Upper lobe of left lung (tissue), 6 donors: ENCODE measurements around the gene ROS1. TPM values are rescaled to one million over a fixed set of nuclear protein-coding genes. Genes with fewer than 3 reads are reported as not detected.

ENCODE experiments used
- ATAC-seq, 2 donors: fragments of 200-7000 bp; cut with Tn5 transposase; one replicate each; pipeline ENCODE4 v1.9.1; 2022; ENCODE audit warnings: mild to moderate bottlenecking in 2 of 2, moderate library complexity in 2 of 2; ENCODE audit not compliant: low FRiP score in 2 of 2
- DNase-seq, 2 donors: peaks; one replicate each; pipeline ENCODE4 v3.0.0-alpha.2; 2019 to 2020
- H3K27ac ChIP-seq, 4 donors: fragments of 200-600 bp; sonication (generic); one replicate each; pipeline ENCODE4 v1.5.1; 2016 to 2019
- H3K27me3 ChIP-seq, 4 donors: fragments of 200-600 bp; sonication (generic); one replicate each; pipeline ENCODE4 v1.5.1; 2017 to 2019
- H3K36me3 ChIP-seq, 4 donors: fragments of 200-600 bp; sonication (generic); one replicate each; pipeline ENCODE4 v1.5.1; 2016 to 2019
- H3K4me1 ChIP-seq, 4 donors: fragments of 200-600 bp; sonication (generic); one replicate each; pipeline ENCODE4 v1.5.1; 2018 to 2019
- H3K4me3 ChIP-seq, 4 donors: fragments of 200-600 bp; sonication (generic); one replicate each; pipeline ENCODE4 v1.5.1; 2017 to 2019; ENCODE audit warnings: mild to moderate bottlenecking in 2 of 4, moderate library complexity in 1 of 4
- H3K9me3 ChIP-seq, 4 donors: fragments of 200-600 bp; sonication (generic); one replicate each; pipeline ENCODE4 v1.5.1; 2018 to 2019
- CTCF ChIP-seq, 6 experiments: fragments of 450-650 bp in 4 of 6; fragments of 200-600 bp in 2 of 6; sonication (generic) in 2 of 6; IDR thresholded peaks; one replicate each; pipeline ENCODE4 v1.5.1; 2016 to 2019; ENCODE audit warnings: antibody characterized with exemption in 6 of 6
- EP300 ChIP-seq, 4 donors: sonication (generic); formaldehyde crosslinking; IDR thresholded peaks; one replicate each; pipeline ENCODE4 v1.5.1; 2017; ENCODE audit warnings: antibody characterized with exemption in 4 of 4, control low read depth in 2 of 4
- POLR2A ChIP-seq, 4 donors: fragments of 450-650 bp; IDR thresholded peaks; one replicate each; pipeline ENCODE4 v1.5.1; 2016 to 2017; ENCODE audit warnings: antibody characterized with exemption in 4 of 4, mild to moderate bottlenecking in 2 of 4
- POLR2AphosphoS5 ChIP-seq, 2 donors: sonication (generic); formaldehyde crosslinking; IDR thresholded peaks; one replicate each; pipeline ENCODE4 v1.5.1; 2017; ENCODE audit warnings: antibody characterized with exemption in 2 of 2
- WGBS, 2 donors: methylation state at CpG; one replicate each; pipeline ENCODE4 v1.1.5; 2017 to 2018; 5-methylcytosine and 5-hydroxymethylcytosine counted together
- total RNA-seq, 6 donors: library from RNA; depleted of rRNA in 4 of 6; stranded (reverse); fragments of >200 nt in 4 of 6; gene quantifications; one replicate each; pipeline versions ENCODE4 v1.1.0 to v1.2.1, GENCODE V29; 2016 to 2021
- donor health status: DM: no; HTN: no; CAD: no; lungs with moderate emphysema.
- donor health status: DM: no; HTN: yes; CAD: no; lungs with severe emphysema.

Gene ROS1
- total RNA-seq, 6 donors from 2014 or later: 39.1 to 190 (median 114) TPM

GRCh38 chr6:117395164-117395563 is 30.6 kb downstream of the ROS1 start:
- Histone ChIP-seq H3K36me3 (no peaks in the 10 kb centered on the region), H3K4me1 (no peaks in the 10 kb centered on the region), H3K4me3 (no peak overlapping the region), H3K27me3 (no peaks in the 10 kb centered on the region), H3K9me3 (no peaks in the 10 kb centered on the region), H3K27ac (no peak overlapping the region)
- WGBS, 2 donors: 15 to 26% methylated on average over 1 of the region's 1 CpG
- DNase-seq: no peak
- TF ChIP-seq POLR2A (IDR thresholded peaks at IDR 0.05) (no peak), POLR2AphosphoS5 (IDR thresholded peaks at IDR 0.05) (no peak), CTCF (IDR thresholded peaks at IDR 0.05) (no peak)
- no peak for ATAC-seq

- H3K9me3 ChIP-seq: no peaks in the 10 kb centered on the region
- no peak for TF ChIP-seq EP300 (IDR thresholded peaks at IDR 0.05)
- TF ChIP-seq POLR2A (IDR thresholded peaks at IDR 0.05): no peak
- no peak for TF ChIP-seq CTCF (IDR thresholded peaks at IDR 0.05)
- TF ChIP-seq POLR2AphosphoS5 (IDR thresholded peaks at IDR 0.05): no peak
- no peak for DNase-seq
- H3K4me1 ChIP-seq: peaks cover 0 to 9% (median 0%) of the 10 kb centered on the region in 4 donors
- no peak overlapping the region for H3K4me3 ChIP-seq
- H3K27ac ChIP-seq: no peak overlapping the region
- no peaks in the 10 kb centered on the region for H3K27me3 ChIP-seq
- 80 to 89% methylated on average over 2 of the region's 2 CpGs for WGBS, 2 donors
- ATAC-seq: no peak
- no peaks in the 10 kb centered on the region for H3K36me3 ChIP-seq
Observed at GRCh38 chr6:117393045-117393444, 32.7 kb downstream of the ROS1 start.

GRCh38 chr6:117391874-117392583 is 33.7 kb downstream of the ROS1 start:
- WGBS, 2 donors: 65 to 95% methylated on average over 3 of the region's 3 CpGs
- H3K27me3 ChIP-seq: no peaks in the 10 kb centered on the region
- no peak overlapping the region for H3K27ac ChIP-seq
- no peak overlapping the region for H3K4me3 ChIP-seq
- DNase-seq (no peak), ATAC-seq (no peak)
- H3K36me3 ChIP-seq: no peaks in the 10 kb centered on the region
- no peaks in the 10 kb centered on the region for H3K9me3 ChIP-seq
- TF ChIP-seq CTCF (IDR thresholded peaks at IDR 0.05) (no peak), POLR2A (IDR thresholded peaks at IDR 0.05) (no peak), POLR2AphosphoS5 (IDR thresholded peaks at IDR 0.05) (no peak)
- peaks cover 0 to 15% (median 0%) of the 10 kb centered on the region in 4 donors for H3K4me1 ChIP-seq

- no peaks in the 10 kb centered on the region for H3K9me3 ChIP-seq
- no peak for TF ChIP-seq CTCF (IDR thresholded peaks at IDR 0.05)
- no peak for TF ChIP-seq POLR2AphosphoS5 (IDR thresholded peaks at IDR 0.05)
- TF ChIP-seq EP300 (IDR thresholded peaks at IDR 0.05): peak in 1 of 4 donors; percentile 70
- peaks cover 0 to 15% (median 0%) of the 10 kb centered on the region in 4 donors for H3K4me1 ChIP-seq
- 86 to 87% methylated on average over 11 of the region's 11 CpGs for WGBS, 2 donors
- ATAC-seq: no peak
- peak in 1 of 2 donors; percentile 26 for DNase-seq
- no peaks in the 10 kb centered on the region for H3K36me3 ChIP-seq
- no peak overlapping the region for H3K4me3 ChIP-seq
- H3K27ac ChIP-seq: no peak overlapping the region
- H3K27me3 ChIP-seq: no peaks in the 10 kb centered on the region
Observed at GRCh38 chr6:117389227-117390057, 36.3 kb downstream of the ROS1 start.
